Retinal pigment epithelial cell (primary cell): ENCODE results near the gene TSC22D2.

Experiments
- DNase-seq: peaks from one replicate; pipeline ENCODE4 v3.0.0-alpha.2; 2010; ENCODE audit warnings: low read depth
- H3K4me3 ChIP-seq: 2 replicates; pipeline ENCODE4 v1.5.1; 2011; ENCODE audit warnings: mild to moderate bottlenecking, low read length, control low read depth, moderate library complexity
- CTCF ChIP-seq: conservative IDR thresholded peaks from 2 replicates; pipeline ENCODE4 v1.5.1; 2011; ENCODE audit warnings: low read depth, low read length, control low read depth, inconsistent platforms

TSC22D2 gene

GRCh38 chr3:150434234-150434633, 26.1 kb downstream of the TSC22D2 start:
- H3K4me3 ChIP-seq = no peak overlapping the region
- TF ChIP-seq CTCF = no peak
- no peak for DNase-seq

- DNase-seq = no peak
- no peak for TF ChIP-seq CTCF
- no peak overlapping the region for H3K4me3 ChIP-seq
These were observed 28.1 kb downstream of the TSC22D2 start for GRCh38 chr3:150436161-150436560.

- DNase-seq = no peak
- no peak overlapping the region for H3K4me3 ChIP-seq
- no peak for TF ChIP-seq CTCF
These were observed 31.6 kb downstream of the TSC22D2 start for GRCh38 chr3:150439657-150440056.

- no peak overlapping the region for H3K4me3 ChIP-seq
- no peak for DNase-seq
These were observed 35.2 kb downstream of the TSC22D2 start for GRCh38 chr3:150443331-150443741.

GRCh38 chr3:150444371-150444770, 36.3 kb downstream of the TSC22D2 start:
- no peak for TF ChIP-seq CTCF
- no peak for DNase-seq
- no peak overlapping the region for H3K4me3 ChIP-seq

More at GRCh38 chr3:150443331-150443741, 35.2 kb downstream of the TSC22D2 start:
- TF ChIP-seq CTCF = no peak

- no peak overlapping the region for H3K4me3 ChIP-seq
- DNase-seq = no peak
- TF ChIP-seq CTCF = no peak
These were observed 38.4 kb downstream of the TSC22D2 start for GRCh38 chr3:150446470-150446977.

GRCh38 chr3:150447084-150447483, 39.0 kb downstream of the TSC22D2 start:
- no peak for TF ChIP-seq CTCF
- no peak for DNase-seq
- H3K4me3 ChIP-seq = no peak overlapping the region
